Measurements from ENCODE around the gene SPEN.

The SPEN gene

DNA sequence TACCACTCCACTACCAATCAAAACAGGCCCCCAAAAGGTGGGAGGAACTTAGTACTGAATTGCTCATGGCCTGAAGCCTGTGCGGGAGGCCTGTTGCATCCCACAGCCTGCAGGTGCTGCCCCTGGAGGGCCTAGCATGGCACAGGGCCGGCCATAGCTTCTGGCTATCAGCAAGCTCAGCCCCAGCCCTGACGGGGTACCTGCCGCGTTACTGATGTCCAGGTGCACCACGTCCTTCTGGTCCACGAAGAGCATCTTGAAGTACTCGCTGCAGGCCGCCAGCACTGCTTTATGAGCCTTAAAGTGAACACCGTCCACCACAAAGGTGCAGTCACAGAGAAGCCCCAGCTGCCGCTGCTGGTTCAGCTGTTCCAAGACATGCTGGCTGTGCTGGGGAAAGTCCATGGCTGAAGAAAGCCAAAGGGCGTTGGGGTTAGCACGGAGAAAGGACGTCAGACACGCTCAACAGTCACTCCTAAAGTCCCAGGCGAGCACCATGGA lies 100.6 kb downstream of the SPEN start:
- Histone ChIP-seq H3K9ac (ENCODE audit: low read length) (no peak overlapping the region), H3K4me1 (ENCODE audit: control insufficient read depth, low read depth, low read length) (peaks cover 14% of the 10 kb centered on the region), H3K36me3 (ENCODE audit: control insufficient read depth, low read depth, low read length) (peaks cover 17% of the 10 kb centered on the region)

GRCh38 chr1:15948595-15949452 lies 101.3 kb downstream of the SPEN start:
- H3K4me1 ChIP-seq (ENCODE audit: control insufficient read depth, low read depth, low read length): peaks cover 16% of the 10 kb centered on the region
- no peak overlapping the region for H3K27ac ChIP-seq (ENCODE audit: low read length)
- no peaks in the 10 kb centered on the region for H3K9me3 ChIP-seq (ENCODE audit: control insufficient read depth, low read depth, low read length)
- H3K9ac ChIP-seq (ENCODE audit: low read length): no peak overlapping the region
- H3K27me3 ChIP-seq (ENCODE audit: control insufficient read depth, insufficient read depth, low read length): no peaks in the 10 kb centered on the region
- H3K4me3 ChIP-seq (ENCODE audit: low read length): no peak overlapping the region
- peaks cover 11% of the 10 kb centered on the region for H3K36me3 ChIP-seq (ENCODE audit: control insufficient read depth, low read depth, low read length)

More for the DNA sequence above, 100.6 kb downstream of the SPEN start:
- Histone ChIP-seq H3K9me3 (ENCODE audit: control insufficient read depth, low read depth, low read length) (no peaks in the 10 kb centered on the region), H3K27me3 (ENCODE audit: control insufficient read depth, insufficient read depth, low read length) (no peaks in the 10 kb centered on the region), H3K4me3 (ENCODE audit: low read length) (no peak overlapping the region), H3K27ac (ENCODE audit: low read length) (no peak overlapping the region)

GRCh38 chr1:15949453-15950245 lies 102.1 kb downstream of the SPEN start:
- Histone ChIP-seq H3K9me3 (ENCODE audit: control insufficient read depth, low read depth, low read length) (no peaks in the 10 kb centered on the region), H3K4me3 (ENCODE audit: low read length) (no peak overlapping the region), H3K27me3 (ENCODE audit: control insufficient read depth, insufficient read depth, low read length) (no peaks in the 10 kb centered on the region), H3K9ac (ENCODE audit: low read length) (no peak overlapping the region), H3K27ac (ENCODE audit: low read length) (no peak overlapping the region), H3K4me1 (ENCODE audit: control insufficient read depth, low read depth, low read length) (peaks cover 21% of the 10 kb centered on the region), H3K36me3 (ENCODE audit: control insufficient read depth, low read depth, low read length) (peaks cover 8% of the 10 kb centered on the region)

- Histone ChIP-seq H3K27ac (ENCODE audit: low read length) (no peak overlapping the region), H3K36me3 (ENCODE audit: control insufficient read depth, low read depth, low read length) (peaks cover 8% of the 10 kb centered on the region), H3K4me3 (ENCODE audit: low read length) (no peak overlapping the region), H3K27me3 (ENCODE audit: control insufficient read depth, insufficient read depth, low read length) (no peaks in the 10 kb centered on the region), H3K4me1 (ENCODE audit: control insufficient read depth, low read depth, low read length) (peaks cover 21% of the 10 kb centered on the region), H3K9ac (ENCODE audit: low read length) (no peak overlapping the region), H3K9me3 (ENCODE audit: control insufficient read depth, low read depth, low read length) (no peaks in the 10 kb centered on the region)
Measured at GRCh38 chr1:15950302-15950701, 102.8 kb downstream of the SPEN start.

GRCh38 chr1:15950763-15951295 lies 103.3 kb downstream of the SPEN start:
- no peak overlapping the region for H3K9ac ChIP-seq (ENCODE audit: low read length)
- peaks cover 21% of the 10 kb centered on the region for H3K4me1 ChIP-seq (ENCODE audit: control insufficient read depth, low read depth, low read length)

DNA sequence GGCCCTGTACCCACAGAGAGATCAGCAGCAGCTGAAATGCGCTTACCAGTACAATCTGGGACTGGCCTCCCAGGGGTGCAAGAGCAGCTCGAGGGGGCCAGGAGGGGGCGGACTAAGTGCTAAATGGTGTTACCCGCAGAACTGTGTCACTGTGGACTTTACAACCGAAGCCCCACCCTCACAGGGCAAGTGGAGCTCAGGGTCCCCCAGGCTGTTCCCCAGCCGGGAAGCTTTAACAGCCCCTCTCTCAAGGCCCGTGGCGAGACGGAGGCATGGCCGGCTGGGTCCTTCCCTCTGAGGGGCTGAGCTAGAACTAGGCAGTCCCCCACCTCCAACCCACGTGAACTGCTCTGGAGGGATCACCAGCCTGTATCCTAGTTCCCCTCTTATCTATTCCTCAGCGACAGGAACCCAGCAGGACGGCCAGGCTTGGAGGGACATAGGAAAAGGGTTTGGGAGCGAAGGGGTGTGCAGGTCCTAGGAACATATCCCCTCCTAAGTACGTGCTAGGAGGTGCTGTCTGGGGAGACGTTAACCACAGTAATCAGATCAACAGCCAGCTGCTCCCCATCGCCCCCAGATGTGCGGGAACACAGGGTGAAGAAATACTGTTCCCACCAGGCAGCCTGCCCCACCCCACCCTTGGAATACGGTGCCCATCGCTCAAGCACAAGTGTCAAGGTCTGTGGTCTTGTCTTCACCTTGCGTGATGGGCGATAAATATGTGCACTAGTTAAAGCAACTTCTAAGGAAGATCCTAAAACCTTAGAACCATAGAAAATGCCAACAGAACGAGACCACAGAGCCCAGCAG lies 104.0 kb downstream of the SPEN start:
- Histone ChIP-seq H3K4me1 (ENCODE audit: control insufficient read depth, low read depth, low read length) (peaks cover 21% of the 10 kb centered on the region), H3K27ac (ENCODE audit: low read length) (no peak overlapping the region), H3K4me3 (ENCODE audit: low read length) (no peak overlapping the region), H3K9ac (ENCODE audit: low read length) (no peak overlapping the region), H3K36me3 (ENCODE audit: control insufficient read depth, low read depth, low read length) (no peaks in the 10 kb centered on the region), H3K27me3 (ENCODE audit: control insufficient read depth, insufficient read depth, low read length) (no peaks in the 10 kb centered on the region), H3K9me3 (ENCODE audit: control insufficient read depth, low read depth, low read length) (no peaks in the 10 kb centered on the region)

More at GRCh38 chr1:15950763-15951295, 103.3 kb downstream of the SPEN start:
- Histone ChIP-seq H3K9me3 (ENCODE audit: control insufficient read depth, low read depth, low read length) (no peaks in the 10 kb centered on the region), H3K4me3 (ENCODE audit: low read length) (no peak overlapping the region), H3K27ac (ENCODE audit: low read length) (no peak overlapping the region), H3K27me3 (ENCODE audit: control insufficient read depth, insufficient read depth, low read length) (no peaks in the 10 kb centered on the region), H3K36me3 (ENCODE audit: control insufficient read depth, low read depth, low read length) (peaks cover 7% of the 10 kb centered on the region)

- H3K9me3 ChIP-seq (ENCODE audit: control insufficient read depth, low read depth, low read length): no peaks in the 10 kb centered on the region
- H3K4me1 ChIP-seq (ENCODE audit: control insufficient read depth, low read depth, low read length): peaks cover 21% of the 10 kb centered on the region
- H3K4me3 ChIP-seq (ENCODE audit: low read length): no peak overlapping the region
- H3K9ac ChIP-seq (ENCODE audit: low read length): no peak overlapping the region
- H3K36me3 ChIP-seq (ENCODE audit: control insufficient read depth, low read depth, low read length): no peaks in the 10 kb centered on the region
- H3K27ac ChIP-seq (ENCODE audit: low read length): no peak overlapping the region
- no peaks in the 10 kb centered on the region for H3K27me3 ChIP-seq (ENCODE audit: control insufficient read depth, insufficient read depth, low read length)
Measured at GRCh38 chr1:15952317-15953258, 105.1 kb downstream of the SPEN start.

GRCh38 chr1:15953294-15953771 lies 105.8 kb downstream of the SPEN start:
- Histone ChIP-seq H3K36me3 (ENCODE audit: control insufficient read depth, low read depth, low read length) (no peaks in the 10 kb centered on the region), H3K4me3 (ENCODE audit: low read length) (no peak overlapping the region), H3K27ac (ENCODE audit: low read length) (no peak overlapping the region), H3K27me3 (ENCODE audit: control insufficient read depth, insufficient read depth, low read length) (no peaks in the 10 kb centered on the region), H3K4me1 (ENCODE audit: control insufficient read depth, low read depth, low read length) (peaks cover 29% of the 10 kb centered on the region), H3K9ac (ENCODE audit: low read length) (no peak overlapping the region), H3K9me3 (ENCODE audit: control insufficient read depth, low read depth, low read length) (no peaks in the 10 kb centered on the region)

- Histone ChIP-seq H3K9ac (ENCODE audit: low read length) (no peak overlapping the region), H3K9me3 (ENCODE audit: control insufficient read depth, low read depth, low read length) (no peaks in the 10 kb centered on the region), H3K27me3 (ENCODE audit: control insufficient read depth, insufficient read depth, low read length) (peaks cover 3% of the 10 kb centered on the region), H3K36me3 (ENCODE audit: control insufficient read depth, low read depth, low read length) (no peaks in the 10 kb centered on the region), H3K4me3 (ENCODE audit: low read length) (no peak overlapping the region), H3K27ac (ENCODE audit: low read length) (no peak overlapping the region), H3K4me1 (ENCODE audit: control insufficient read depth, low read depth, low read length) (peaks cover 30% of the 10 kb centered on the region)
Measured at GRCh38 chr1:15953791-15954241, 106.3 kb downstream of the SPEN start.

DNA sequence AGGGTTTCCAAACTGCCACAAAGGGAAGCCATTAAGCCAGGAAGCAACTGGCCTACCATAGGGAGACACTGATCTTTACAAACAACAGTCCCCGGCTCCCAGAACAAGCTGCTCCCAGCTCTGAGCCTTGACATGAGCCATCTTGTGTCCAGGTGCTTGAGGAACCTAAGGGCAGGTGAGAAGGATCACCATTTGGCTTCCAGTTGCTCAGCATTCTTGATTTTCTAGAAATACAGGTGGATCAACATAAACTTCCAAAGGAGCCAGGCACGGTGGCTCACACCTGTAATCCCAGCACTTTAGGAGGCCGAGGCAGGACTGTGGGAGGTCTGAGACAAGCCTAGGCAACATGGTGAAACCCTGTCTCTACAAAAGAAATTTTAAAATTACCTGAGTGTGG lies 106.8 kb downstream of the SPEN start:
- H3K9me3 ChIP-seq (ENCODE audit: control insufficient read depth, low read depth, low read length): no peaks in the 10 kb centered on the region
- no peaks in the 10 kb centered on the region for H3K36me3 ChIP-seq (ENCODE audit: control insufficient read depth, low read depth, low read length)
- peaks cover 28% of the 10 kb centered on the region for H3K4me1 ChIP-seq (ENCODE audit: control insufficient read depth, low read depth, low read length)
- no peak overlapping the region for H3K4me3 ChIP-seq (ENCODE audit: low read length)
- H3K27ac ChIP-seq (ENCODE audit: low read length): no peak overlapping the region
- peaks cover 3% of the 10 kb centered on the region for H3K27me3 ChIP-seq (ENCODE audit: control insufficient read depth, insufficient read depth, low read length)
- H3K9ac ChIP-seq (ENCODE audit: low read length): no peak overlapping the region
